ENCODE results near the gene ATP6V1B1.

DNA sequence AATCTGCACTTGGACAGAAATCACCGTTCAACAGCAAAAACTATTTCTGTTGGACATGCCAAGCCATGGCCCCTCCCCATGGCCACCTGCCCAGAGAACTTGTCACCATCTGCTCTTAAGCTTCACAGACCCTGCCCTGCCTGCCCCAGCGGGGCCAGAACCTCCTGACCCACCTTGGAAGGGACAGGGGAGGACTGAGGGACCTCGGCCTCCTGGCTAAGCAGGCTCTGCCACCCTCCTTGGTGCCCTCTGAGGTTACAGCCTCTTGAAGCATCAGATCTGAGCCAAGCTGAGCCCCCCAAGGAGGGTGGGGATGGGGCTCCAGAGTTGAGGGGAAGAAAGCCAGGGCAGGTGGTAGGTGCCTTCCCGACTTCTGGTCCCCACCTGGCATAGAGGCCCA, 52.5 kb downstream of the ATP6V1B1 start:
- TF ChIP-seq, protein P1, sequence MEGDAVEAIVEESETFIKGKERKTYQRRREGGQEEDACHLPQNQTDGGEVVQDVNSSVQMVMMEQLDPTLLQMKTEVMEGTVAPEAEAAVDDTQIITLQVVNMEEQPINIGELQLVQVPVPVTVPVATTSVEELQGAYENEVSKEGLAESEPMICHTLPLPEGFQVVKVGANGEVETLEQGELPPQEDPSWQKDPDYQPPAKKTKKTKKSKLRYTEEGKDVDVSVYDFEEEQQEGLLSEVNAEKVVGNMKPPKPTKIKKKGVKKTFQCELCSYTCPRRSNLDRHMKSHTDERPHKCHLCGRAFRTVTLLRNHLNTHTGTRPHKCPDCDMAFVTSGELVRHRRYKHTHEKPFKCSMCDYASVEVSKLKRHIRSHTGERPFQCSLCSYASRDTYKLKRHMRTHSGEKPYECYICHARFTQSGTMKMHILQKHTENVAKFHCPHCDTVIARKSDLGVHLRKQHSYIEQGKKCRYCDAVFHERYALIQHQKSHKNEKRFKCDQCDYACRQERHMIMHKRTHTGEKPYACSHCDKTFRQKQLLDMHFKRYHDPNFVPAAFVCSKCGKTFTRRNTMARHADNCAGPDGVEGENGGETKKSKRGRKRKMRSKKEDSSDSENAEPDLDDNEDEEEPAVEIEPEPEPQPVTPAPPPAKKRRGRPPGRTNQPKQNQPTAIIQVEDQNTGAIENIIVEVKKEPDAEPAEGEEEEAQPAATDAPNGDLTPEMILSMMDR (conservative IDR thresholded peaks at IDR 0.05 in 1 of 2, IDR thresholded peaks at IDR 0.05 in 1 of 2; ENCODE audit: low read depth in 1 of 2, low read length in 2 of 2), result no peak
- no peak for TF ChIP-seq EZH2 (IDR thresholded peaks at IDR 0.05; ENCODE audit: low read length, missing control alignments)

Measured in fibroblast of lung (primary cell).